ENCODE data around the gene LDB3. TPM values are rescaled to one million over a fixed set of nuclear protein-coding genes. Genes with fewer than 3 reads are reported as not detected.

Gene LDB3
- total RNA-seq, 4 donors from 2014 or later = 0.44 to 3.2 (median 0.98) TPM; not detected in 1

DNA sequence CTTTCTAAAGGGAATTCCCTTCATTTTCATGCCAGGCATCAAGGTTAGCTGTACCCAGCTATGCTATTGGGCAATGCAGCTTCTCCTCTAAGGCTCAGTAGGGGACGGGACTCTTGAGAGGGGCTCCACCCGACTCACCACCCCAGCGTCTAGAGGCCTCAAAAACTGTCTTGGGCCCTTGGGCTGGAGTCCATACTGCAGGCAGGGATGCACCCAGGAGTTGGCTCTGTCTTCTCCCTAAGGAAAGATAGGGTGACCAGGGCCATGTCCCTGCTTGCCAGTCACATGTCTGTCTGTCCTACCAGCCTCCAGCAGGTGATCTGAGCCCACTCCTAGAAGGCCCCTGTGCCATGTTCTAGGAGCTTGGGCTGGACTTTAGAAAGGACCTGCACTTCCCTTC, 12.7 kb upstream of the LDB3 start:
- 82% methylated on average over 2 of the region's 3 CpGs for WGBS

GRCh38 chr10:86657011-86657395, 11.3 kb upstream of the LDB3 start:
- 95% methylated on average over 8 of the region's 8 CpGs for WGBS
- peak; percentile 35 to 47 for DNase-seq (ENCODE audit: low spot score in 2 of 2)

More for the DNA sequence above, 12.7 kb upstream of the LDB3 start:
- Histone ChIP-seq H3K27me3 (no peaks in the 10 kb centered on the region), H3K27ac (no peak overlapping the region), H3K4me1 (no peaks in the 10 kb centered on the region), H3K9me3 (no peaks in the 10 kb centered on the region), H3K4me3 (no peak overlapping the region), H3K36me3 (no peaks in the 10 kb centered on the region)
- peak in 1 of 2 donors; percentile 40 for DNase-seq (ENCODE audit: low spot score in 2 of 2)
- TF ChIP-seq POLR2AphosphoS5 (IDR thresholded peaks at IDR 0.05) (no peak), CTCF (IDR thresholded peaks at IDR 0.05) (no peak), POLR2A (IDR thresholded peaks at IDR 0.05) (no peak), EP300 (IDR thresholded peaks at IDR 0.05) (no peak)

DNA sequence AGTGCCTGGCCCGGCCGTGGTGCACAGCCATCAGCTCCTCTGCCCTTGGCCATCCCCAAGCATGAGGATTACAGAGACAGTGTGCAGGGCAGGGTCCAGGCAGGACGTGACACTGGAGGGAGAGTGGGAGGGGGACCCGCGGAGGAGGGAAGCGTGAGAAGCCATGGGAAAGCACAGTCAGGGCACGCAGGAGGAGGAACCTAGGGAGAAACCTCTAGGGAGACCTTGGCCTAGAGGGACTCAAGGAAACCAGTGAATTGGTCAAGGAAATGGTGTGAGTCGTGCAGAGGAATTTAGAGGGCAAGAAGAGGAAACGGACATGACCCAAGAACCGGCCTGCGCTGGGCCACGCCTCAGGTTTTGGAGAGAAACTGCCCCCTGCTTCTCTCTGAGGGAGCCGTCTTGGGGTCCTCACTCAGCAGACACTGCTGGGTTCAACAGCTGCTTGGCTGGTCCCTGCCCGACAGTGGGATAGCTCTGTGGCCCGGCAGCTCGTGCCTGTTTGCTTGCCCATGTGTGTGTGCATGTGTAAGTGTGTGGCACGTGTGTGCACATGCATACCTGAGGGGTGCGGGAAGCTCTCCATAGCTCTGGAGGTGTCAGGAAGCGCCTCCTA, 10.8 kb upstream of the LDB3 start:
- H3K4me1 ChIP-seq = peaks cover 10% of the 10 kb centered on the region
- no peaks in the 10 kb centered on the region for H3K9me3 ChIP-seq
- peak; percentile 43 to 62 for DNase-seq (ENCODE audit: low spot score in 2 of 2)
- no peaks in the 10 kb centered on the region for H3K36me3 ChIP-seq
- no peak overlapping the region for H3K4me3 ChIP-seq
- 73% methylated on average over 18 of the region's 19 CpGs for WGBS
- TF ChIP-seq EP300 (IDR thresholded peaks at IDR 0.05) (no peak), POLR2AphosphoS5 (IDR thresholded peaks at IDR 0.05) (no peak), POLR2A (IDR thresholded peaks at IDR 0.05) (no peak), CTCF (IDR thresholded peaks at IDR 0.05) (no peak)
- H3K27ac ChIP-seq = no peak overlapping the region
- no peaks in the 10 kb centered on the region for H3K27me3 ChIP-seq

More at GRCh38 chr10:86657011-86657395, 11.3 kb upstream of the LDB3 start:
- Histone ChIP-seq H3K9me3 (no peaks in the 10 kb centered on the region), H3K36me3 (no peaks in the 10 kb centered on the region), H3K27ac (no peak overlapping the region), H3K4me3 (no peak overlapping the region), H3K4me1 (peaks cover 9% of the 10 kb centered on the region), H3K27me3 (no peaks in the 10 kb centered on the region)
- no peak for TF ChIP-seq CTCF (IDR thresholded peaks at IDR 0.05)
- no peak for TF ChIP-seq POLR2A (IDR thresholded peaks at IDR 0.05)
- TF ChIP-seq EP300 (IDR thresholded peaks at IDR 0.05) = no peak

- H3K4me1 ChIP-seq = peaks cover 10% of the 10 kb centered on the region
- TF ChIP-seq POLR2AphosphoS5 (IDR thresholded peaks at IDR 0.05) (no peak), EP300 (IDR thresholded peaks at IDR 0.05) (no peak), POLR2A (IDR thresholded peaks at IDR 0.05) (no peak), CTCF (IDR thresholded peaks at IDR 0.05) (no peak)
- H3K36me3 ChIP-seq = no peaks in the 10 kb centered on the region
- no peaks in the 10 kb centered on the region for H3K9me3 ChIP-seq
- 98% methylated on average over 6 of the region's 12 CpGs for WGBS
- H3K4me3 ChIP-seq = no peak overlapping the region
- no peaks in the 10 kb centered on the region for H3K27me3 ChIP-seq
- DNase-seq (ENCODE audit: low spot score in 2 of 2) = peak; percentile 56 to 72
- no peak overlapping the region for H3K27ac ChIP-seq
These were observed 10.0 kb upstream of the LDB3 start for GRCh38 chr10:86658261-86658741.

DNA sequence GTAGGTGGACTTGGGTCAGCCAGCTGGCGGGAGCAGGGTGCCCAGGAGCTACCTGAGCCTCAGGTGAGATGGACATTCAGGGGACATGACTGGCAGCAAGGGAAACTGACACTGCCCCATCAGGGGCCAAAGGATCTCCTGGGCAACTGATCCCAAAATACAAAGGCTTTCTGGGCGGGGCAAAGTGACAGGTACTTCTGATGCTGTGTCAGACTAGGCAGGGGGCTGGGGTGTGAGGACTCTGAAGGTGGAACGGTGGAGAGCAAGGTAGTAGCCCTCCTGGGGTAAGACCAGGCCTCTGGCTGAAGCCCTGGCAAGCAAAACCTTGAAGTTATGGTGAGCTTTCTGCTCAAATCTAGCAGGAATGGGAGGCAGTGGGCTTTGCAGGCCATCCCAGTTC, 9.6 kb upstream of the LDB3 start:
- 48% methylated on average over 3 of the region's 3 CpGs for WGBS
- TF ChIP-seq POLR2AphosphoS5 (IDR thresholded peaks at IDR 0.05) (no peak), POLR2A (IDR thresholded peaks at IDR 0.05) (no peak), CTCF (IDR thresholded peaks at IDR 0.05) (no peak)
- Histone ChIP-seq H3K27me3 (no peaks in the 10 kb centered on the region), H3K9me3 (no peaks in the 10 kb centered on the region), H3K27ac (no peak overlapping the region), H3K36me3 (no peaks in the 10 kb centered on the region), H3K4me1 (peaks cover 10% of the 10 kb centered on the region), H3K4me3 (no peak overlapping the region)
- no peak for DNase-seq (ENCODE audit: low spot score in 2 of 2)
